Heart left ventricle (tissue), 13 donors: ENCODE measurements around the gene NSMF.

ENCODE experiments used
- POLR2A ChIP-seq, 2 donors: fragments of 450-650 bp; IDR thresholded peaks; one replicate each; pipeline ENCODE4 v1.6.1; 2017; ENCODE audit warnings: antibody characterized with exemption in 2 of 2, mild to moderate bottlenecking in 2 of 2, moderate library complexity in 2 of 2
- TF ChIP-seq, protein P1 (sequence below), 12 donors: fragments of 200-600 bp; sonication (generic) in 4 of 12; IDR thresholded peaks; one replicate each; pipeline versions ENCODE4 v1.5.0 to v1.8.0; 2018 to 2022; ENCODE audit warnings: antibody characterized with exemption in 12 of 12, mild to moderate bottlenecking in 5 of 12
- donor health status: ischemic (EF 13 %, LVEDD 7.1; RV severe dilation, severe dysfunction).
- donor health status: DM: no; HTN: yes; CAD: no.
- donor health status: DM: no; HTN: no; CAD: no.
- donor health status: ischemic (EF 25% LVEDD 6.9; RV normal size, moderate dysfunction).
- donor health status: ischemic (EF 25% LVEDD 5.7; RV mildly dilated, moderate dysfunction).
- donor health status: ischemic (EF 35%, LVEDD 5.7; RV mildly dilated, moderate dysfunction).
- donor health status: nonischemic (EF 11% LVEDD 7.7; RV severe dilation, severe dysfunction).
- donor health status: DM: yes; HTN: yes; CAD: no.
- donor health status: PGD.
- donor health status: ischemic (EF 29% LVEDD 5.4; RV normal size, mild dysfunction).
- donor health status: nonischemic (EF 23%, LVEDD 6.1; RV moderate dilation, normal function).

DNA sequence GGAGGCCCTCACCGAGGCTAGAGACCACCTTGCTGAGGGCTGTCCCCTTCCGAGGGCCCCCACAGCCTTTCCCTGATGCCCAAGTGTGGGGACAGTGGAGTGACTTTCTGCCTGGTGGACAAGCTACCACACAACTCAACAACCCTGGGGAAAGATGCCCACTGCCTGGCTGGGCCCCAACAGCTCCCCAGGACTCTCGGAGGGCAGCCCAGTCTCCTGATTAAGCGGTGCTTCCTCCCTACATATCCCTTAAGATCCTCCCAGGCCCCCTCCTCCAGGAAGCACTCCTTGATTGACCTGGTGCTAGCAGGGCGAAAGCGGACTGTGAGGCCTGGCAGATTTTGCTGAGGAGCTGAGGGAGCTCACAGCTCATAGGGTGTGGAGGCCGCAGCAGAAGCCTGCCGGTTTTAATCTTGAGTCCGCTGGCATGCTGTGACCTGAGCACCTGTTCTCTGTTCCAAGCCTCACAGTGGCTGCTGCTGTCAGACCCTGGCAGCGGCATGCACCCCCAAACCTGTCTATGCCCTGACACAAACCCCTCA lies 2.2 kb downstream of the NSMF start:
- TF ChIP-seq, protein P1, sequence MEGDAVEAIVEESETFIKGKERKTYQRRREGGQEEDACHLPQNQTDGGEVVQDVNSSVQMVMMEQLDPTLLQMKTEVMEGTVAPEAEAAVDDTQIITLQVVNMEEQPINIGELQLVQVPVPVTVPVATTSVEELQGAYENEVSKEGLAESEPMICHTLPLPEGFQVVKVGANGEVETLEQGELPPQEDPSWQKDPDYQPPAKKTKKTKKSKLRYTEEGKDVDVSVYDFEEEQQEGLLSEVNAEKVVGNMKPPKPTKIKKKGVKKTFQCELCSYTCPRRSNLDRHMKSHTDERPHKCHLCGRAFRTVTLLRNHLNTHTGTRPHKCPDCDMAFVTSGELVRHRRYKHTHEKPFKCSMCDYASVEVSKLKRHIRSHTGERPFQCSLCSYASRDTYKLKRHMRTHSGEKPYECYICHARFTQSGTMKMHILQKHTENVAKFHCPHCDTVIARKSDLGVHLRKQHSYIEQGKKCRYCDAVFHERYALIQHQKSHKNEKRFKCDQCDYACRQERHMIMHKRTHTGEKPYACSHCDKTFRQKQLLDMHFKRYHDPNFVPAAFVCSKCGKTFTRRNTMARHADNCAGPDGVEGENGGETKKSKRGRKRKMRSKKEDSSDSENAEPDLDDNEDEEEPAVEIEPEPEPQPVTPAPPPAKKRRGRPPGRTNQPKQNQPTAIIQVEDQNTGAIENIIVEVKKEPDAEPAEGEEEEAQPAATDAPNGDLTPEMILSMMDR (IDR thresholded peaks at IDR 0.05), result no peak
- TF ChIP-seq POLR2A (IDR thresholded peaks at IDR 0.05), result no peak
